Measurements from ENCODE around the gene GALNT2.

GALNT2 gene

GRCh38 chr1:230321341-230321740, 254.3 kb downstream of the GALNT2 start:
- no peak for DNase-seq (ENCODE audit: low spot score)

- DNase-seq (ENCODE audit: low spot score) = no peak
These were observed 254.8 kb downstream of the GALNT2 start for GRCh38 chr1:230321741-230322420.

GRCh38 chr1:230322421-230322756, 255.4 kb downstream of the GALNT2 start:
- DNase-seq (ENCODE audit: low spot score) = no peak

GRCh38 chr1:230322967-230323547, 256.0 kb downstream of the GALNT2 start:
- DNase-seq (ENCODE audit: low spot score) = no peak

GRCh38 chr1:230323686-230324085, 256.6 kb downstream of the GALNT2 start:
- DNase-seq (ENCODE audit: low spot score) = no peak

- no peak for DNase-seq (ENCODE audit: low spot score)
These were observed 260.2 kb downstream of the GALNT2 start for GRCh38 chr1:230326971-230327891.

GRCh38 chr1:230327892-230328284, 260.9 kb downstream of the GALNT2 start:
- DNase-seq (ENCODE audit: low spot score) = no peak

- DNase-seq (ENCODE audit: low spot score) = no peak
These were observed 261.4 kb downstream of the GALNT2 start for GRCh38 chr1:230328342-230329015.

- DNase-seq (ENCODE audit: low spot score) = no peak
These were observed 263.1 kb downstream of the GALNT2 start for GRCh38 chr1:230330157-230330556.

Data from hematopoietic multipotent progenitor cell treated with erythropoietin and hydrocortisone succinate and interleukin-3 and kit ligand, for 15 days (in vitro differentiated cells).